Epithelial cell of esophagus (primary cell): ENCODE results near the gene RTKN.
A peak's percentile ranks its signal among the peaks of the same experiment; 100 is the strongest.

ENCODE experiments used
- DNase-seq: peaks from one replicate; pipeline ENCODE4 v3.0.0; 2010; ENCODE audit warnings: low read depth
- H3K4me3 ChIP-seq: 2 replicates; pipeline ENCODE4 v1.5.1; 2011; ENCODE audit warnings: mild to moderate bottlenecking, low read length, control low read depth
- TF ChIP-seq, protein P1 (sequence below): IDR thresholded peaks from 2 replicates; pipeline ENCODE4 v1.5.1; 2011; ENCODE audit warnings: low read depth, mild to moderate bottlenecking, low read length, control low read depth, inconsistent platforms; ENCODE audit not compliant: insufficient read depth; ENCODE audit errors: missing control alignments

RTKN gene

DNA sequence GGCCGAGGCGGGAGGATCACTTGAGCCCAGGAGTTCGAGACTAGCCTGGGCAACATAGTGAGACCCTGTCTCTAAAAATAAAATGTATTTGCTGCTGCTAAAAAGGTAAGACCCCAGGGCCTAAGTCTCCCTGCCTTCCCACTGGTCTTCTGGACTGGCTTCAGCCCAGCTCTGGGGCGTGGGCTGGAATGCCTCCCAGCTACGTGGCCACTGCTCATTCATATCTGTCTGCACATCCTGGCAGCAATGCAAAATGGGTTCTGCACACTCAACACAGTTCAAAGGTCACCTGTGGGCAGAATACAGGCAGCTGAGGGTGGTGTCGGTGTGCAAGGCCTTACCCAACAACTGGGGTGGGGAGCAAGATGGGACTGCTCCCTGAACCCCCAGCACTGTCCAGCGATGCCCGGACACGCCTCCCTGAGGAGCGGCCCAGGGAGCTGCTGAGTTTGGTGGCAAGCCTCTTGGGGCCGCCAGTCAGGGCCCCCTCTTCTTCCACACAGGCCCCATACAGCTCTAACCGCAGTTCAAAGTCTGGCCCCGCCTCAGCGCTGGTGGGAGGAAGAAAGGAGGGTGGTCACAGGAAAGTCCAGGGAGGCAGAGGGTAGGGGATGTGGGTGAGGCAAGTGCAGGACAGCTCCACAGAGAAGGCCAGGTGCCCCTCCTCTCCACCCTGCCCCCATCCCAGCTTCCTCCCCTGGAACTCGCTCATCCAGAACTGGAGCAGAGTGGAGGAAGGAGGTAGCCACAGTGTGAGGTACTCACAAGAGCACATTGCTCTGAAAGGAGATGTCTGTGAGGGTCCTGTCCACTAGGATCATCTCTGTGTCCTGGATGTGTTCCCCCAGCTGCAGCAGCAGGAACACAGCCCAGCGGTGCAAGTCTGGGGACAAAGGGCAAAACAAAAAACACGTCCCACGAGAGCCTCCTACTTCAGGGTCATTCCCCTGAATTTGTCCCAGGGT is 12.0 kb downstream of the RTKN start:
- TF ChIP-seq, protein P1, sequence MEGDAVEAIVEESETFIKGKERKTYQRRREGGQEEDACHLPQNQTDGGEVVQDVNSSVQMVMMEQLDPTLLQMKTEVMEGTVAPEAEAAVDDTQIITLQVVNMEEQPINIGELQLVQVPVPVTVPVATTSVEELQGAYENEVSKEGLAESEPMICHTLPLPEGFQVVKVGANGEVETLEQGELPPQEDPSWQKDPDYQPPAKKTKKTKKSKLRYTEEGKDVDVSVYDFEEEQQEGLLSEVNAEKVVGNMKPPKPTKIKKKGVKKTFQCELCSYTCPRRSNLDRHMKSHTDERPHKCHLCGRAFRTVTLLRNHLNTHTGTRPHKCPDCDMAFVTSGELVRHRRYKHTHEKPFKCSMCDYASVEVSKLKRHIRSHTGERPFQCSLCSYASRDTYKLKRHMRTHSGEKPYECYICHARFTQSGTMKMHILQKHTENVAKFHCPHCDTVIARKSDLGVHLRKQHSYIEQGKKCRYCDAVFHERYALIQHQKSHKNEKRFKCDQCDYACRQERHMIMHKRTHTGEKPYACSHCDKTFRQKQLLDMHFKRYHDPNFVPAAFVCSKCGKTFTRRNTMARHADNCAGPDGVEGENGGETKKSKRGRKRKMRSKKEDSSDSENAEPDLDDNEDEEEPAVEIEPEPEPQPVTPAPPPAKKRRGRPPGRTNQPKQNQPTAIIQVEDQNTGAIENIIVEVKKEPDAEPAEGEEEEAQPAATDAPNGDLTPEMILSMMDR: no peak
- DNase-seq: no peak
- H3K4me3 ChIP-seq: no peak overlapping the region

DNA sequence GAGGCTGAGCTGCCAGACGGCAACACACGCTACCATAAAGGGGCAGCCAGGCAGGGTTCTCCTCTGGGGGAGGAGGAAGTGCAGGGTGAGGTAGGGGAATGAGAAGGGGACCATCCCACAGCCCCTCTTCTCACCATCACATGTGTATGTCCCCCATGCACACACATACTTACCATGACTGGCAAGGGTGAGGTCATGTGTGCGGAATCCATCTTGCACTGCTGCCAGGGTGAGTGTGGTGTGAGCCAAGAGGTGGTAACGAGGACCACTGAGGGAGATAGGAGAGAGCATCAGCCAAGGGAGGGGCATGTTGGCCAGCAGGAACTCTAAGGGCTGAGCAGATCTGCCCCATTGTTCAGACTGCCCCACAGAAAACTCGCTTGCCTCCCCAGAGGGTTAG is 13.1 kb downstream of the RTKN start:
- DNase-seq: no peak
- no peak overlapping the region for H3K4me3 ChIP-seq
- TF ChIP-seq, protein P1: no peak

DNA sequence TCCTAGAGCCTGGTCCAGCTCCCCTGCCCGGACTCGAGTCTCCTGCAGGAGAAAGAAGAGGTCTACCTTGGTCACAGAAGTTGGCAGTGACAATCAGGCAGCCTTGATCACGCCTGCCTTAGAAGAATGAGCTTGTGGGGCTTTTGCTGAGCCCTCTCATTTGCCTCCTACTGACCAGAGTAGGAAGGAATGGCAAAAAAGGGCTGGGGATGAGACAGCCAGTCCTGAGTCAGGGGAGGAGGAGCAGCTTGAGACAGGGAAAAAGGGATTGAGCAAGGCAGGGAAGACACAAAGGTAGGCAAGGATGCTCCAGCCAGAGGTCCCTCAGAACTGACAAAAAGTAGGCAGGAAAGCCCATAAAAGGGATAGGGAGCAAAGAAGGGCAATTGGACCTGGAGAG is 14.2 kb downstream of the RTKN start:
- TF ChIP-seq, protein P1: no peak
- no peak overlapping the region for H3K4me3 ChIP-seq
- DNase-seq: peak; percentile 73

DNA sequence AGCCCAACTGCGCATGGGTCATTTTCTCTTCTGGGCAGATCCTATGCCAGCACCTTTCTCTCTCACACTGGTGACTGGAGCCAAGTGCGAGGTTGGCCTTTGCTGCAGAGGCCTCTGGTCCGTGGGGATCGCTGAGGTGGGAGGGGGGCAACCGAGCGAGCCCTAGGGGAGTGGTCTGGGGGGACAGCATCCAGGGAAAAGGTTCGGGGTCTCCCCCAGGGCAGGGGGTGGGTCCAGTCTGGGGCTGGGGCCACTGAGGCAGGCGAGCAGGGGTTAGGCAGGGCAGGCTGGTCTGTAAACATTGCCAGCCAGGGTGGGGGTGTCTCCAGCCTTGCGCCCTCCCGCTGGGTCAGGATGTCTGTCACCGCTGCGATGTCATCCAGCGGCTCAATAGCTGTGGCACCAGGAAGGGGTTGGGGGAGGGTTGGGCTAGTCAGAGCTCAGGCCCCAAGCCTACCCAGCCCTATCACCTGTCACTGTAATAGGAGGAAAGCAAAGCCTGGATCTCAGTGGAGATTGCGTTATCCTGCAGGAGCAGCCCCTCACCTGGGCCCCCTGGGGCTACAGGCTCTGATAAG is 15.5 kb downstream of the RTKN start:
- H3K4me3 ChIP-seq: no peak overlapping the region
- no peak for DNase-seq
- TF ChIP-seq, protein P1: no peak

DNA sequence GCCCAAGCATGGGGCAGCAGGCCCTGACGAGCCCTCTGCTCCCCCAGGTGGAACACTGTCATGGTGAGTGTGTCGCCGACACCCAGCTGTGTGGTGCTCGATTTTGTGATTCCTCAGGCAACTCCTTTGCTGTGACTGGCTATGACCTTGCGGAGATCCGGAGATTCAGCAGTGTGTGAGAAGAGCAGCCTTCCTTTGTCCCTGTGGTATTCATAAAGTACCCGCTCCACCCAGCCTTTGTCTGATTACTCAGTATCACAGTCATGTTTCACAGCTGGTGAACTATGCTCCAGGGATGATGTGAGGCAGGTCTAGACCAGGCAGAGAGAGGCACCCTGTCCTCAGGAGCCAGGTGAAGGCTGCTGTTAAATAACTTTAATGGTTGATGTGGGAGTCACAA is 16.2 kb downstream of the RTKN start:
- DNase-seq: peak; percentile 99
- TF ChIP-seq, protein P1: no peak

DNA sequence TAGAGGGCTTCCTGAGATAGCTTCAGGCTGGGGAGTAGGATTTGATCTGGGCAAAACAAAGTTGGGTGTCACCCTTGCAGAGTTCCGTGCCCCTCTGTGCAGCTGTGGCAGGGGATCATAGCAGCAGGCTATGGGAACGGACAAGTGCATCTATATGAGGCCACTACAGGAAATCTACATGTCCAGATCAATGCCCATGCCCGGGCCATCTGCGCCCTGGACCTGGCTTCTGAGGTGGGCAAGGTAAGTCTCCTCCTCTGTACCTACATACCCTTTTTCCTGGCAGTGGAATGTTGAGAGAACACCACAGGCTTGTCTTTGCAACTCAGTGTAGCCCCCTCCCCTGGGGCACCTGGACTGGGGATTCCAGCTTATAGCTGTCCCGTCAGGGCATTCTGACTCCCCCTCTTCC is 16.7 kb downstream of the RTKN start:
- H3K4me3 ChIP-seq: no peak overlapping the region
- TF ChIP-seq, protein P1: no peak
- no peak for DNase-seq

More for the DNA sequence above, 16.2 kb downstream of the RTKN start:
- H3K4me3 ChIP-seq: no peak overlapping the region
